ENCODE data around the gene VSTM2B. TPM values are rescaled to one million over a fixed set of nuclear protein-coding genes. Genes with fewer than 3 reads are reported as not detected.

The VSTM2B gene
- total RNA-seq, 1 experiment from 2014 or later = 0.31 TPM

- H2BK20ac ChIP-seq (ENCODE audit: low read depth, low read length, poor library complexity, severe bottlenecking) = no peak overlapping the region
- no peak for TF ChIP-seq CTCF (conservative IDR thresholded peaks at IDR 0.05)
- no peaks in the 10 kb centered on the region for H3K79me1 ChIP-seq (ENCODE audit: insufficient read depth, low read depth, low read length, poor library complexity, severe bottlenecking)
- H3K18ac ChIP-seq (ENCODE audit: insufficient read length, low read depth, low read length) = no peak overlapping the region
- H3T11ph ChIP-seq (ENCODE audit: low read length) = no peak overlapping the region
- no peak overlapping the region for H3K9ac ChIP-seq (ENCODE audit: extremely low read depth, insufficient read length, low read length)
- no peaks in the 10 kb centered on the region for H3K4me1 ChIP-seq (ENCODE audit: insufficient read depth, low read length)
- H2BK12ac ChIP-seq (ENCODE audit: insufficient read length, low read depth, low read length) = no peak overlapping the region
- no peak overlapping the region for H4K91ac ChIP-seq (ENCODE audit: insufficient read length, low read depth, low read length)
- H3K9me3 ChIP-seq (ENCODE audit: control insufficient read depth, low read depth, low read length) = no peaks in the 10 kb centered on the region
- Mint-ChIP-seq H3K27ac (no peak overlapping the region), H3K9me3 (peaks cover 6 to 9% of the 10 kb centered on the region in 2 experiments; a peak in 3 of 5 replicates), H3K4me3 (no peak overlapping the region), H3K27me3 (ENCODE audit: low read depth) (peaks cover 7% of the 10 kb centered on the region), H3K36me3 (ENCODE audit: insufficient read depth in 1 of 3, low read depth in 3 of 3) (peaks cover 3 to 5% (median 4%) of the 10 kb centered on the region in 3 experiments; a peak in 2 of 7 replicates), H3K4me1 (peaks cover 5 to 11% of the 10 kb centered on the region in 2 experiments; a peak in 3 of 4 replicates)
- no peak overlapping the region for H4K5ac ChIP-seq (ENCODE audit: insufficient read length, low read depth, low read length)
- no peak overlapping the region for H3K56ac ChIP-seq (ENCODE audit: insufficient read length, low read depth, low read length)
- no peaks in the 10 kb centered on the region for H3K27me3 ChIP-seq (ENCODE audit: insufficient read depth, low read length)
- H2BK120ac ChIP-seq (ENCODE audit: low read depth, low read length, poor library complexity, severe bottlenecking) = no peak overlapping the region
- H3K4ac ChIP-seq (ENCODE audit: low read depth, low read length) = no peak overlapping the region
- no peak overlapping the region for H3K14ac ChIP-seq (ENCODE audit: insufficient read depth, low read length)
- H2BK15ac ChIP-seq (ENCODE audit: low read depth, low read length) = no peak overlapping the region
- no peaks in the 10 kb centered on the region for H3K23me2 ChIP-seq (ENCODE audit: insufficient read length, low read depth, low read length, poor library complexity, severe bottlenecking)
- H2AK5ac ChIP-seq (ENCODE audit: insufficient read length, low read length) = no peak overlapping the region
- H3K23ac ChIP-seq (ENCODE audit: insufficient read length, low read depth, low read length) = no peak overlapping the region
- no peaks in the 10 kb centered on the region for H3K79me2 ChIP-seq (ENCODE audit: insufficient read depth, low read length)
- H2AFZ ChIP-seq (ENCODE audit: low read length) = no peak overlapping the region
- WGBS (ENCODE audit: extremely low coverage, insufficient read length, low lambda C conversion rate) = no CpG with 5 or more reads among the region's 3 CpGs
- H4K8ac ChIP-seq (replicated peaks; ENCODE audit: insufficient read length, low read depth, low read length) = no peak overlapping the region
- H4K20me1 ChIP-seq (ENCODE audit: control insufficient read depth, insufficient read depth, insufficient read length) = no peaks in the 10 kb centered on the region
- no peak overlapping the region for H3K27ac ChIP-seq (ENCODE audit: insufficient read length, low read depth, low read length)
- no peak overlapping the region for H3K4me2 ChIP-seq (ENCODE audit: insufficient read depth, insufficient read length, low read length)
- H2BK5ac ChIP-seq (ENCODE audit: insufficient read length, low read length) = no peak overlapping the region
- no peak for DNase-seq
Observed at GRCh38 chr19:29479941-29480340, 45.9 kb upstream of the VSTM2B start.
